Hematopoietic multipotent progenitor cell (in vitro differentiated cells): ENCODE measurements around the gene MAST2. TPM values are rescaled to one million over a fixed set of nuclear protein-coding genes. Genes with fewer than 3 reads are reported as not detected.

Experiments
- DNase-seq, 3 donors: peaks; one replicate each; pipeline ENCODE4 v3.0.0-alpha.2; 2011 to 2015; ENCODE audit warnings: low read depth in 2 of 3, low spot score in 2 of 3
- total RNA-seq: library from RNA; depleted of rRNA; stranded (reverse); fragments of >200 nt; gene quantifications from one replicate; pipeline ENCODE4 v1.2.3, GENCODE V29; 2012

The MAST2 gene
- total RNA-seq, 1 donor = 24.0 TPM

DNA sequence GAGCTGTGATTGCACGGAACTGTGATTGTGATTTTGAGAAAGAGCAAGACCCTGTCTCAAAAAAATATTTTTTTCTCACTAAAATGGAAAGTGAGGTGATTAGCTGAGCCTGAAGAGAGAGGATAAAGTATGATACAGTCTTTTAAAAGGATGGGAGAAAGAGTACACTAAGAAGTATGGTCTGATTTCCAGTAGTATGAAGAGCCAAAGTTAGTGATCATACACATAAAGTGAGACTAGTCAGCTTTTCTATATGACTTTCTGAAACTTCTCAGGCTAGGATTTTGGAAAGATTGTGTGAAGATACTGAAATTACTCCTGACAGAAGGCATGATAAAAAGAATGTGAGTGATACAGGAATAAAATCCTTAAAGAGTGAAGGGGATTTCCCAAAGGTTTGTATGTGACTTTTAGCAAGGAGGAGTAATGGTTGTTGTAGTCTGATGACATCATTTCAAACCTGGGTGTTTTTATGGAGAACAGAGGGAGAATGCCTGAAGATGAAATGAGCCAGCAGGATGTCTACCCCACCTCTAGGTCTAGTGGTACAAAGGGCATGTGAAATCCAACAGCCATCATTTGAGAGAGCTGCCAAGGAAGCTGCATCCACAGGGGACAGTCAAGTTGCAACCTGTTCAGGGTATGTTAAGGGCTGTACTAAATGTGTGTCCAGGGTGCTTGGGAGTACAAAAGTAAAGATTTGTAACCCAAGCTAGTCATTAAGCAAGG lies 171.3 kb downstream of the MAST2 start:
- DNase-seq = no peak

DNA sequence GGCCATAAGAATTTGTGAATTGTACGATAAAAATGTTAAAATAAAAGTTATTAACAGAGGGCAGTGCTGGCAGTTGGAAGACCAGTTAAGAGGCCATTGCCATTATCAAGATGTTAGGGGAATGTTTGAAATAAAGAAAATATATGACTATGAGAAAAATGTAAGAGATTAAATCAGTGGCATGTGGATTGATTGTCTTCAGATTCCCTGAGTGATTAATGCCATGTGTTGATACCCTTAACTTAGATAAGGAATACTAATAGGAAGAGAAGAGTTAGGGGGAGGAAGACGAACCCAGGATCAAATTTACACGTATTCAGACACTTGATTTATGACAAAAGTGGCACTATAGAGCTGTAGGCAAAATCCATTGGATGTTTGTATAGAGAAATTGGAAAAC lies 173.2 kb downstream of the MAST2 start:
- DNase-seq = no peak

DNA sequence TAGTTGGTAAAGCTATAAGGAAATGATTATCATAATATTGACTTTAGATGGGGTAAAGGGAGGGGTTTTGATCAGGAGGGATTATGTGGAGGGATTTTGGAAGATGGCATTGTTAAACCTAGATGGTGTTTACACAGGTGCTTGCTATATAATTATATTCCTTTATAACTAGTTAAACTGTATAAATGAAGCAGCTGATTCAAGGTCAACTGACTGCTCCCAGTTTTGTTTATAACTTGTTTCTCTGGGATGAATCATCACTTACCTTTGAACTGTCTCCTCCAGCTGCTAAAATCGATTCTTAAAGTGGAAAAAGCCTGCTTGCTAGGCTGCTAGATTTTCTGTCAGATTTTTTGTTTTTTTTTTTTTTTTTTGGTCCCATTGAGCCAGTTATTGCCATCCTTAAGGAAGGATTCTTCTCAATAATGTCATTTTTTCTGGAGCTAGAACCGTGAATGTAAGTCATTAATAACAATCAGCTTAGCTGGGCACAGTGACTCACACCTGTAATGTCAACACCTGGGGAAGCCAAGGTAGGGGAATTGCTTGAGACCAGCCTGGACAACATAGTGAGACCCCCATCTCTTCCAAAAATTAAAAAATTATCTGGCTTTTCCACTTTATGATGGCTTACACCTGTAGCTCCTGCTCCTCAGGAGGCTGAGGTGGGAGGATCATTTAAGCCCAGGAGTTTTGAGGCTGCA lies 175.8 kb downstream of the MAST2 start:
- no peak for DNase-seq

DNA sequence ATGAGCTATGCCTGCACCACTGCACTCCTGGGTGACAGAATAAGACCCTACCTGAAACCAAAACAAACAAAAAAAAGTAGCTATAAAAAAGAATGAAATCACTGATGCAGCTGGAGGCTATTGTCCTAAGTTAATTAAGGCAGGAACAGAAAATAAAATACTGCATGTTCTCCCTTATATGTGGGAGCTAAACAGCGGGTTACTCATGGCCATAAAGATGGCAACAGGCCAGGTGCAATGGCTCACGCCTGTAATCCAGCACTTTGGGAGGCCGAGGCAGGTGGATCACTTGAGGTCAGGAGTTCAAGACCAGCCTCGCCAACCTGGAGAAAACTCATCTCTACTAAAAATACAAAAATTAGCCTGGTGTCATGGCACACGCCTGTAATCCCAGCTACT lies 176.4 kb downstream of the MAST2 start:
- no peak for DNase-seq

DNA sequence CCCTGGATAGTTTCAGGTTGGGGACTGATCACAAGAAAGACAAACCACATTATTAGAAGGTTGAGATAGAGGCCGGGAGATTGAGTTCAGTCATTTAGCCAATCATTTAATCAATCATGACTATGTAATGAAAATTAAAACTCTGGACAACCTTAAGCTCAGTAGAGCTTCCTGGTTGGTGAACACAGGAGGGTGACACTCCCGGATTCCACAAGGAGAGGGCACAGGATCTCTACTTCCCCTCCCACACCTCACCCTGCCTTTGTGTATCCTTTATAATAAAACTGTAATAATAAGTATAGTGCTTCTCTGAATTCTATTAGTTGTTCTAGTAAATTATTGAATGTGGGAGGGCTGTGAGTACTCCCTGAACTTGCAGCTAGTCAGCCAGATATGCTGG lies 178.9 kb downstream of the MAST2 start:
- DNase-seq = no peak

DNA sequence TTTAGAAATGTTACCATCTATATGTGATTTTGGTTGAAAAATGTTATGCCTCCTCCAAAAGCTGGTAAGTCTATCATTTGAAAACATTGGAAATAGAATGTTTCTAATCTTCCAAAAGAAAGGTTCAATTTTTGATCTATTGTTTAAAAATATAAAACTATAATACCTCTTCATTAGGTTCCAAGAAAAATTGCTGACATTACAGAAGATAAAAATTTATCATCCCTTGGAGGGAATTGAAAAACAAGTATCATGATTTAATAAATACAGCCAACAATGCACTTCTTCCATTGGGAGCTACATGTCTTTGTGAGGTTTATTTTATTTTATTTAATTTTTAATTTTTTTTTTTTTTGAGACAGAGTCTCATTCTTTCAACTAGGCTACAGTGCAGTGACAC lies 180.6 kb downstream of the MAST2 start:
- DNase-seq = no peak

DNA sequence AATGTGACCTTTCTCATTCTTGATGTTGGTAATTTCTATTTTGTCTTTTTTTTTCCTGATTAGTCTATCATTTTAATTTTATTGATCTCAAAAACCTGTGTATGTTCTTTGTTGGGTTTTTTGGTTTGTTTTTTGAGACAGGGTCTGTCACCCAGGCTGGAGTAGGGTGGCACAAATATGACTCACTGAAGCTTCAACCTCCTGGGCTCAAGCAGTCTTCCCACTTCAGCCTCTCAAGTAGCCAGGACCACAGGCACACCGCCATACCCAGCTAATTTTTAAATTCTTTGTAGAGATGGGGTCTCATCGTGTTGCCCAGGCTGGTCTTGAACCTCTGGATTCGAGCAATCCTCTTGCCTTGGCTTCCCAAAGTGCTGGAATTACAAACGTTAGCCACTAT lies 183.8 kb downstream of the MAST2 start:
- DNase-seq = no peak

DNA sequence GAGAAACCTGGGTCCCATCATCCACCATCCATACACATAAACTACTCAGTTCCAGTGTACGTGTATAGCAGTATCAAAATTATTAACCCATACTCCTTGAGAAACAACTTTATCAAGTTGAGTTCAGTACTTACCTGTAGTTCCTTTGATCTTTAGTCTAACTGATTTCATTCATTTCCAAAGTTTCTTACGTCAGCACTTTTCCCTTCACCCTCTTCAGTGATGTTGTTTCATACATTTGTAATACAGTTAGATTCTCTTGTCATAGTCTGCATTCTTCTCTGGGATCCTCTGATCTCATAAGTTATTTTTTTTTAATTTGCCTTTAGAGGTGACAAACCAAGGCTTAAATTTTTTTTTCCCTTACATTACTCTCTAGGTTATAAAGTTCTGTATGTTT lies 185.8 kb downstream of the MAST2 start:
- DNase-seq = no peak

DNA sequence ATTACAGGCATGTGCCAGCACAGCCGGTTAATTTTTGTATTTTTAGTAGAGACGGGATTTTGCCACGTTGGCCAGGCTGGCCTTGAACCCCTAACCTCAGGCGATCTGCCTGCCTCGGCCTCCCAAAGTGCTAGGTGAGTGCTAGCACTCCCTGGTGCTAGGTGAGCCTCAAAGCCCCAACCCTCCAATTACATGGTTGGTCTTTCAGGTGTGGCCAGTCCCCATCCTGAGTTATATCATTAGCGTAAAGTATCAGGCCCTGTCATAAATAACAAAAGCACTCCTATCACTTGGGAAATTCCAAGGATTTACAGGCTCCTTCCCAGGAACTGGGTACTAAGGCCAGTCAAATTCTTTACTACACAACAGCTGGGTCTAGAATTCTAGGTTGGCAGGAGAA lies 191.0 kb downstream of the MAST2 start:
- no peak for DNase-seq

DNA sequence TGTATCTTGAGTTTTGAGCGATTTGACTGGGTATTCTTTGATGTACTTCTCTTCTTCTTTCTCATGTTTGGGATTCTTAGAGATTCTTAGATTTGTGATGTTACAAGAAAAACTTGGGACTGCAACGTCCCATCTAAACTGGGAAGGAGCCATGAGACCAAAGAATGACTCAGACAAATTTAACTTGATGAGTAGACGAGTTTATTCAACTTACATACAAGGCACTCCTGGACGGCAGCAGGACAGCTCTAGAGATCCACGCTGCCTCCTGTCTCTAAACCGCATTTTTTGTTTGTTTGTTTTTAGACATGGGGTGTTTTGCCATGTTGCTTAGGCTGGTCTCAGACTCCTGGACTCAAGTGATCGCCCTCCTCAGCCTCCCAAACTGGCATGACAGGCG lies 191.9 kb downstream of the MAST2 start:
- no peak for DNase-seq

DNA sequence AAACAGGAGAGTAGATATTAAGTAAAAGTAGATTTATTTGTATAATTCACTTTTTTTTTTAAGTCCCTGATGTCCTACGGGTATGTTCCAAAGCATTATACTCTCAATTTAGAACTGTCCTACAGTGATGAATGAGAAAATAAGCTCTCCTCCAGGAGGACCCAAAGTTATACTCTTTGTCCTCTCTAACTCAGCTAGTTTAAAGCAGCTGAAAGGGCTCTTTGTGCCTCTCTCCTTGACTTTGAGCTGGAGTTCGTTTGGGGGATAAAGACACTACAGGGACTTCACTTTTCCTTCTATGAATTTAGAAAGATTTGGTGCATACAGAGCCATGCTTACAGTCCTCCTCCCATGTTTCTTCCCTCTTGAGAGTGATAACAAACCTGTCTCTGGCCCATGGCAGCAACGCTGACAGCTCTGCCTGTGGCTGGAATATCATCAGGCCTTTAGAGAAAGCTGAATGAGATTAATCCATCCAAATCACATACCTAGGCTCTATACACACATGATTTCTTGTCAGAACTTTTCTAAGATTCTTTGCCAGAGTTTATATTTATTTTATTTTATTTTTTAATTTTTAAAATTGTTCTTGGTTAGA lies 194.7 kb downstream of the MAST2 start:
- no peak for DNase-seq

DNA sequence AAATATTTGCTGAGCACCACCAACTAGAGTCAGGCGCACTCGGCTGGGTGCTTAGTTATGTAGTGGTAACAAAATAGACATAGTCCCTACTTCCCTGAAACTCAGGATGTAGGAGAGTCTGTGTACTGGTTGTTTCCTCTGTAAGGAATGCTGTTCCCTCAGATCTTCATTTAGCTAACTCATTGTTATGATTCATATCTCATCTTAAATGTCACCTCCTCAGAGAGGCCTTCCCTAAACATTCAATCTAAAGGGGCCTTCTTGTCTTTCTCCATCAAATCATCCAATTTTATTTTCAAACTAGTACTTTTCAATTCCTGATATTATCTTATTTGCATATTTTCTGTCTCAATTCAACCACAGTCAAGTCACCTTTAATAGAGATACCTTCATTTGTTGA lies 196.1 kb downstream of the MAST2 start:
- no peak for DNase-seq

DNA sequence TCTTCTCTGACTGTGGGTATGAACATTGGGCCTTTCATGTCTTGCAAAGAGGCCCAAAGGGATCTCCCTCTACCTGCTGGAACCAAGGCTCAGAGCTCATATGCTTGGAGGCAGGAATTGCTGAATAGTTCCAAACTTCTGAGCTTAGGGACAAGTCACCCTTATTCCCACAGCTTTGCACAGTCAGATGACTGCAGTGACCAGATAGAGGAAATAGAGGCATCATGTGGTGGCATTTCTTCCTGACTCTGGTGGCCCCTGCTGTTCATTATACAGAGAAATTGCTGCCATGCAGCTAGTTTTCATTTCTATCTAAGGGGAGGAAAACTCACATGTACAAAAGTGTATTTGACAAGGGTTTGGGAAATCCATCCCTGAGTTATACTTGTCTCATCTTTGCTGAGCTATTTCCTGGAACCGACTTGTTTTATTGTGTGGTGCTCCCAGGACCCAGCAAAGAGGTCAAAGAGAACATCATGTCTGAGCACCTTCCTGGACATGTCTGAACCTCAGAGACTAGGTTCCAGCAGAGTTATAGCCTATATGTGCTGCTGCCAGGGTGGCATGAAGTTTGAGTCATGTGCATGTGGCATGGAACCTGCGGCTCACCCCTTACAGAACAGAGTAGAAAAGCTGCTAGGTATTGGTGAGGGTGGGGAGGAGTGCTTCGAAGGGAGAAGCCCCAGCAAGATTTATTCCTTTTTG lies 197.8 kb downstream of the MAST2 start:
- no peak for DNase-seq

DNA sequence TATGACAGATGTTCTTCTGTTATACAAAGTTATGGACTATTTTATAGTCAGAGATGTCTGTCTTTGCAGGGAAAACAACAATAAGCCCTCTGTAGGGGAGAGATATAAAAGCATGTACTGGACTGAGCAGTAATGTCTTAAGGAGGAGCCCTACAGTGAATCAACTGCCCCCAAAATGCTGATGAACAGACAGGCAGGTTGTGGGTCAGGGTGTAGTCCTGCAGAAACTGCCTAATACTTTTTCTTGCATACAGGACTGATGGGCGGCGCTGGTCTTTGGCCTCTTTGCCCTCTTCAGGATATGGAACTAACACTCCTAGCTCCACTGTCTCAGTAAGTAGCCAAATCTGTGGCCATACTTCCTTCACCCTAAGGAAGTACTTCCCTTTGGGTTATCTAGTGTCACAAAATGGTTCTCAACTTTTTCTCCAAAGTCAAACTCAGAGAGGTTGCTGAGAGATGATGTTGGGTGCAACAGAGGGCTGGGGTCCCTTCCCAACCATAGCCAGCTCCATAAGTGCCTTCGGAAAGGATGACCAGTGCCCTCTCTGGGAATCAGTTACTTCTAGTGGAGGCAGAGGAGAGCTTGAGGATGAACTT lies 199.2 kb downstream of the MAST2 start:
- DNase-seq = no peak

DNA sequence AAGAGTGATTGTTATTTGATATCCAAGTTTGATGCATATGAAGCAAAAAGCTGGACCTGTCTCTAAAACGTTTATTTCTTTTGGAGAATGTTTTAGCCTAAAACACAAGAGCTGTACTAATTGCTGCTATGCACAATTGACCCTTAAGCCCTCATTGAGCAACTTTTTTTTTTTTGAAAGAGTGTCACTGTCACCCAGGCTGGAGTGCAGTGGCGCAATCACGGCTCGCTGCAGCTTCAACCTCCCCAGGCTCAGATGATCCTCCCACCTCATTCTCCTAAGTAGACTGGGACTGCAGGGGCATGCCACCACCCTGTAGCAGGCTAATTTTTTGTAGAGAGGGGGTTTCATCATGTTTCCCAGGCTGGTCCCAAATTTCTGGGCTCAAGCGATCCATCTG lies 199.9 kb downstream of the MAST2 start:
- DNase-seq = no peak

DNA sequence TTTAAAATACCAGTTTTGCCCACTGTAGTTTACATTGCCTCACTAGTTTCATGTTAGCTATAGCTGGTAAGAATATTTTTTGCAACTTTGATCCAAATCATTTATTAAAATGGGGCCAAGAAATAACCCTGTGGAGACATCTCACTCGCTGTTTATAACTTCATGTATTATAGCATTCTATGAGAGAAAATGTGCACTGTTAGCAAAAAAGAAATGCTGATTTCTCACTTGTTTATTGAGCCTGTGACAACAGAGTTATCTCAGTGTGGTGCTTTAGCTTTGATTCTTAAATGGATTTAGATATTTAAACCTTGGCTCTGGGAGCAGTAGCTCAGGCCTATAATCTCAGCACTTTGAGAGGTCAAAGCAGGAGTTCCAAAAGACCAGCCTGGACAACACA lies 201.1 kb downstream of the MAST2 start:
- no peak for DNase-seq

DNA sequence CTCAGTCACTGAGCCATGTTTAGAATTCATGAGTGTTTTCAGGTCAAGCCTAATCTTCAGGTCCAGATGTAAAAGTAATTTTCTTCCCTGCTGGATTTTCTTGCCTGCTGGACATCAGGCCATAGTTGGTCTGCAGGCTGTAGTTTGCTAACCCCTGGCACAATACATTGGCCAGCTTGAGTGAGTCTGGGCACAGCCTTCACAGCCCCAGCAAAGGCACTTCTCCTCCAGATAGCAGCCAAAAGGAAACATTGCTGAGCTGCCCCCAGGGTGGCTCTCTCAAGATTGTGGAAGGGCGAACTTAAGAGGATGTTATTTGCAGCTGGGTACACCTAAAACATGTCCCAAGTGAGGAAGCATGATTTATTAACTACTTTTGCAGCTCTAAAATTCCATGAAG lies 202.2 kb downstream of the MAST2 start:
- no peak for DNase-seq

DNA sequence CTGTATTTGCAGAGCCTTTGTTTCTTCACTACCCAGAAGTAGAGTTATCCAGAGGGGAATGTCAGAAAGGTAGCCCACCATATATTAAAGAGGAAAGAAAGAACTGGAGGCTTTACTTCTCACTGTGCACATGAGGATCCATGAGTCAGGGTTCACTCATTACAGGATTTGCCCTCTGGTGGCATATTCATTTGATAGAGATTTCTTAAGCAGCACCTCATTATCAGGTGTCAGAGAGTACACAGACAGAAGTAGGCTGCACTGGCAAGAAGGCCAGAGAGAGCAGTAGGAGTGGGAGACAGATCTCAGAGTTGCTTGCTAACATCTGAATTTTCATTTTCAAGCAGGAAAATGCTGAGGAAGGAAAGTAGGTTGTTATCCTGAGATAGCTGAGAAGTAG lies 205.2 kb downstream of the MAST2 start:
- no peak for DNase-seq

DNA sequence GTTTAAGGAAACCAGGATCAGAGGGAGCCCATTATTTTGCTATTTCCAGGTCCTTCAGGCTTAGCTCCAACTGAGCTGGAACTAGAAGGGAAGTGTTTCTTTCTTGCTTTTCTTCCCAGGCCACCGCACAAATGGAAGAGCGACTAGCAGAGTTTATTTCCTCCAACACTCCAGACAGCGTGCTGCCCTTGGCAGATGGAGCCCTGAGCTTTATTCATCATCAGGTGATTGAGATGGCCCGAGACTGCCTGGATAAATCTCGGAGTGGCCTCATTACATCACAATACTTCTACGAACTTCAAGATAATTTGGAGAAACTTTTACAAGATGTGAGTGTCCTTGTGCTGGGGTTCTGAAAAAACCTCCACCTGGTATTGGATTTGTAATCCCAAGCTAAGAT lies 207.2 kb downstream of the MAST2 start:
- no peak for DNase-seq

DNA sequence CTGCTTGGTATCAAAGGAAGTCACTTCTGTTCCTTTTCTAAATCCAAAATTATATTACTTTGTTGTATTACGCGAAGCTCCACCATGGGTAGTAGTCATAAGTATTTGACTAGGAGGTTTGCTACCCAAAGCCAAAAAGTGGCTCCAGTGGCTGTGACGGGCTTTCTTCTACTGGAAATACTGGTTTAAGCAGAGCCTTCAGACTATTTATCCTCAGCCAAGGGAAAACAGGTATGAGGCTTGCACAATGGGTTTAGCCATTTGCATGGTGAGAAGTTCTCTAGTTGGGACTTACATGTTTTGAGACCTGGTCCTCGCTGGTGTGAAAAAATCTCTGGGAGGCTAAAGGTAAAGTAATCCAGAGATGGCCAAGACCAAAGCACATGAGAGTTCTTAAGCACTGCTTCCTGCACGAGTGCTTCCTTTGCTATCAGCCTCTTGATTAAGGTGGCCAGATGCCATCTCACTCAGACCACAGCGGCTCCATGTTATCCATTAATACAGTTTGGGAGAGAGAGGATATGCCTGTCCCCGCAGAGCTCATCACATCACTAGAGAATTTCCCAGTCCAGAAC lies 207.8 kb downstream of the MAST2 start:
- DNase-seq = no peak

DNA sequence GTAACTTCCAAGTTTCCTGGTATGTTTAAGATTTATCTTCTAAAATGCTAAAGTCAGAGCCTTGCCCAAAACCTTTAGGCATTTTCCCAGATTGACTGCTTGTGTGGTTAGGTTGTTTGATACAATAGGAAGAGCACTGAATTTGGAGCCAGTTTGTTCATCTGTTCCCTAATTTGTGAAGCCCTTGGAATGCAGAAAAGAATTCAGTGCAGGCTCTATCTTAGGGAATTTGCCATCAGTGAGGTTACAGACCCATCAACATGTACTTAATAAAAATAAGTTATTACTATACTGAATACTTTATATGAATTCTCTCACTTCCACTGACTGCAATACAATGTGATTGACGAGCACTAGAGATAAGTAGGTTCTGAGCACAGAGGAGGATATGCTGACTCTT lies 208.8 kb downstream of the MAST2 start:
- DNase-seq = no peak
